Measurements from ENCODE around the gene RGS7. TPM values are rescaled to one million over a fixed set of nuclear protein-coding genes. Genes with fewer than 3 reads are reported as not detected.

The RGS7 gene
- total and polyA plus RNA-seq, 2 of the 4 experiments (the other 2 are of a cell fraction), result 0.58 to 0.72 TPM

- H4K8ac ChIP-seq (ENCODE audit: low read depth in 2 of 2, low read length in 2 of 2), result no peak overlapping the region
- in situ Hi-C loops (cut with MboI; ENCODE audit: low sequenced_read_pairs), result no loop called here
- H2AFZ ChIP-seq (replicated peaks; ENCODE audit: low read length, poor library complexity), result no peak overlapping the region
- ChIA-PET CTCF (interaction anchor here (1.7 kb wide), 1 partner anchor 208 kb away, joined by 6 read pairs; no protein-coding TSS in a partner anchor), POLR2A (ENCODE audit: unreplicated experiment) (interaction anchor here (1.0 kb wide), 1 partner anchor 67 kb away, joined by 3 read pairs; no protein-coding TSS in a partner anchor)
- H3K36me3 ChIP-seq (ENCODE audit: control insufficient read depth, insufficient read depth, low read length), result no peaks in the 10 kb centered on the region
- no peak overlapping the region for H3K4me3 ChIP-seq (ENCODE audit: insufficient read depth, low read depth, low read length)
- dilution Hi-C loops (cut with HindIII; ENCODE audit: low sequenced_read_pairs, unreplicated experiment), result no loop called here
- H3K23ac ChIP-seq (ENCODE audit: low read depth, low read length), result no peak overlapping the region
- no peak overlapping the region for H2BK120ac ChIP-seq (ENCODE audit: low read depth, low read length)
- H3K18ac ChIP-seq (ENCODE audit: low read depth, low read length), result no peak overlapping the region
- peak; percentile 29; the same call in 1 of the 2 replicates for ATAC-seq (ENCODE audit: low read depth)
- no peak for TF ChIP-seq CEBPB (IDR thresholded peaks at IDR 0.05; ENCODE audit: low read depth, low read length)
- TF ChIP-seq FOS (IDR thresholded peaks at IDR 0.05; ENCODE audit: low read depth, low read length), result no peak
- no peak for TF ChIP-seq NFE2L2 (IDR thresholded peaks at IDR 0.05; ENCODE audit: low read depth, low read length)
- TF ChIP-seq CHD1 (IDR thresholded peaks at IDR 0.05; ENCODE audit: low read depth, low read length), result no peak
- TF ChIP-seq USF2 (IDR thresholded peaks at IDR 0.05; ENCODE audit: low read depth, low read length), result no peak
- no peak for TF ChIP-seq CTCF (conservative IDR thresholded peaks at IDR 0.05; ENCODE audit: low read depth, low read length)
- no peak for TF ChIP-seq RAD21 (IDR thresholded peaks at IDR 0.05; ENCODE audit: low read length)
- TF ChIP-seq ELK1 (IDR thresholded peaks at IDR 0.05; ENCODE audit: borderline replicate concordance, low read depth, low read length), result no peak
- TF ChIP-seq BHLHE40 (IDR thresholded peaks at IDR 0.05; ENCODE audit: low read depth, low read length), result no peak
- no peak for TF ChIP-seq RFX5 (IDR thresholded peaks at IDR 0.05; ENCODE audit: low read depth, low read length)
- TF ChIP-seq RCOR1 (IDR thresholded peaks at IDR 0.05; ENCODE audit: insufficient replicate concordance, low read length), result no peak
- no peak for TF ChIP-seq MAZ (IDR thresholded peaks at IDR 0.05; ENCODE audit: borderline replicate concordance, low read depth, low read length)
- TF ChIP-seq MAFK (IDR thresholded peaks at IDR 0.05; ENCODE audit: low read depth, low read length), result no peak
- no peak for TF ChIP-seq MXI1 (IDR thresholded peaks at IDR 0.05; ENCODE audit: borderline replicate concordance, low read depth, low read length)
- no peak overlapping the region for H2AK5ac ChIP-seq (ENCODE audit: low read depth, low read length)
- H3K9me1 ChIP-seq (ENCODE audit: insufficient read depth, low read length), result no peaks in the 10 kb centered on the region
- intact Hi-C loops (cut with micrococcal nuclease), result loop anchor here (5.0 kb wide), 1 partner anchor 93 kb away; no protein-coding TSS in a partner anchor
- H4K20me1 ChIP-seq (ENCODE audit: insufficient read depth, low read length), result no peaks in the 10 kb centered on the region
- H3K27me3 ChIP-seq (ENCODE audit: control insufficient read depth, insufficient read depth, low read length), result no peaks in the 10 kb centered on the region
- H2BK20ac ChIP-seq (ENCODE audit: low read depth, low read length), result no peak overlapping the region
- H3K4me1 ChIP-seq (ENCODE audit: control insufficient read depth, insufficient read depth, low read length), result peaks cover 3% of the 10 kb centered on the region; the same call in 1 of the 2 replicates
- no peak overlapping the region for H4K91ac ChIP-seq (ENCODE audit: insufficient read depth, low read depth, low read length)
- no peak overlapping the region for H3K14ac ChIP-seq (replicated peaks; ENCODE audit: low read depth, low read length)
- H3K9me3 ChIP-seq (ENCODE audit: control insufficient read depth, insufficient read depth, low read length), result no peaks in the 10 kb centered on the region
- no peak overlapping the region for H4K5ac ChIP-seq (ENCODE audit: low read depth, low read length)
- no peak overlapping the region for H3K4ac ChIP-seq (ENCODE audit: low read depth, low read length)
- no peak overlapping the region for H3K9ac ChIP-seq (ENCODE audit: low read depth, low read length)
- no peaks in the 10 kb centered on the region for H3K79me1 ChIP-seq (ENCODE audit: low read depth in 1 of 2, low read length in 2 of 2)
- no peak overlapping the region for H3K4me2 ChIP-seq (ENCODE audit: low read depth, low read length)
- no peak overlapping the region for H2AK9ac ChIP-seq (replicated peaks; ENCODE audit: low read depth, low read length, poor library complexity)
- no peak for DNase-seq
- no peak overlapping the region for H2BK15ac ChIP-seq (ENCODE audit: low read depth, low read length)
- no peak overlapping the region for H2BK5ac ChIP-seq (ENCODE audit: low read depth, low read length, poor library complexity, severe bottlenecking)
- no peak overlapping the region for H3K27ac ChIP-seq (ENCODE audit: insufficient read depth, low read length)
- BruUV-seq (replicated peaks), result no TSS peak
- no peak overlapping the region for H3K56ac ChIP-seq (ENCODE audit: extremely low read depth, insufficient read depth, low read length)
Observed at GRCh38 chr1:240739139-240739538, 617.9 kb downstream of the RGS7 start.

Measured in IMR-90 (cell line).